Renal cortical epithelial cell (primary cell): ENCODE results near the gene HOXC9. TPM values are rescaled to one million over a fixed set of nuclear protein-coding genes. Genes with fewer than 3 reads are reported as not detected.

Source experiments
- DNase-seq: peaks from one replicate; pipeline ENCODE4 v3.0.0-alpha.2; 2011; ENCODE audit warnings: low read depth
- total RNA-seq: library from RNA; depleted of rRNA; stranded (reverse); fragments of >200 nt; gene quantifications from 2 replicates; pipeline ENCODE4 v1.2.3, GENCODE V29; 2014

Gene HOXC9
- total RNA-seq, 1 donor from 2014 or later = 6.5 TPM

DNA sequence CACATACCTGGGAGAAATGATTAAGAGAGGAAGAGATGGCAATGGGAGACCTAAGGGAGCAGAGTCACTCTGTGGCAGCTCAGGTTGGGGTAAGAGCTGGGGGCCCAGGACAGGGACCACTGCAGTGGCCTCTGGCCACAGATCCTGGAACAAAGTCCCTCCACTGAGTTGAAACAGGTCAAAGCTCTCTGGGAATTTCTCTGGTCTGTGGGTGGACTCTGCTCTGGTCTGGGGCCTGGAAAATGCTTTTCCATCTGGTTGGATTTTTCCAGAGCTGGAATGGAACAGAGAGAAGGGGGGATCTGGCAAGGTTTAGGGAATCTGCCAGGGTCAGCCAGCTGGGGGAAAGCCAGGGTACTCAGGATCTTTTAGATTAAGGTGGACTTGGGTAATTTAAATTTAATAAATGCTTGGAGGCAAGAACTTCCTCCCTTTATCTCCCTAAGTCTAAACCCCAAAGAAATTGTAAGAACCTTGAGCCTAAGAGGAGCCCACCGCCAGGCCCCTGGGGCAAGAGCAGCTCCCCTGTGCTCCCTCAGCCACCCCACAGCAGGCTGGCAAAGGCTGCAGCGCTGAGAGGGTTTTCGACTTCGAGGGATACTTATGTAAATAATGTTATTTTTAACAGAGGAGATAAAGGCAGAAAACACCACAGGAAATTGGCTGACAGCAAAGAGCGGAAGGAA, 11.3 kb upstream of the HOXC9 start:
- no peak for DNase-seq

DNA sequence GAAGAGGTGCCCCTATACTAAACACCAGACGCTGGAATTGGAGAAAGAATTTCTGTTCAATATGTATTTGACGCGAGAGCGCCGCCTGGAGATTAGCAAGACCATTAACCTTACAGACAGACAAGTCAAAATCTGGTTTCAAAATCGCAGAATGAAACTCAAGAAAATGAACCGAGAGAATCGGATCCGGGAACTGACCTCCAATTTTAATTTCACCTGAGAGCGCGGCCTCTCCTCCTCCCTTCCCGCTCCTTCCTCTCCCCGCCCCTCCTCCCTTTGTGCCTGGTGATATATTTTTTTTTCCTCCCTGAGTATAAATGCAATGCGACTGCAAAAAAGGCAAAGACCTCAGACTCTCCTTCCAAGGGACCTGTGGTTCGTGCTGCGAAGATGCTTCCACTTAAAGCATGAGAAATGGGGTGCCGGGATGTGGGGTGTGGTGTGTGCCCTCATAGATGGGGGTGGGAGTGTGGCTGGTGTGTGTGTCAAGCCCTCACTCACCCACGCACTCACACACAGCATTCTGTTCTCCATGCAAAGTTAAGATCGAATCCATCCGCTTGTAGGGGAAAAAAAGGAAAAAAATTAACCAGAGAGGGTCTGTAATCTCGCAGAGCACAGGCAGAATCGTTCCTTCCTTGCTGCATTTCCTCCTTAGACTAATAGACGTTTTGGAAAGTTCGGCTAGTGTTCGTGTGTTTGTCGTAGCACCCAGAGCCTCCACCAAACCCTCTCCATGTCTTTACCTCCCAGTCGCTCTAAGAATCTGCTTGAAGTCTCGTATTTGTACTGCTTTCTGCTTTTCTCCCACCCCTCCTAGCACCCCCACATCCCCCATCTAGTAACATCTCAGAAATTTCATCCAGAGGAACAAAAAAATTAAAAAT, 10.5 kb upstream of the HOXC9 start:
- peak; percentile 75 for DNase-seq

DNA sequence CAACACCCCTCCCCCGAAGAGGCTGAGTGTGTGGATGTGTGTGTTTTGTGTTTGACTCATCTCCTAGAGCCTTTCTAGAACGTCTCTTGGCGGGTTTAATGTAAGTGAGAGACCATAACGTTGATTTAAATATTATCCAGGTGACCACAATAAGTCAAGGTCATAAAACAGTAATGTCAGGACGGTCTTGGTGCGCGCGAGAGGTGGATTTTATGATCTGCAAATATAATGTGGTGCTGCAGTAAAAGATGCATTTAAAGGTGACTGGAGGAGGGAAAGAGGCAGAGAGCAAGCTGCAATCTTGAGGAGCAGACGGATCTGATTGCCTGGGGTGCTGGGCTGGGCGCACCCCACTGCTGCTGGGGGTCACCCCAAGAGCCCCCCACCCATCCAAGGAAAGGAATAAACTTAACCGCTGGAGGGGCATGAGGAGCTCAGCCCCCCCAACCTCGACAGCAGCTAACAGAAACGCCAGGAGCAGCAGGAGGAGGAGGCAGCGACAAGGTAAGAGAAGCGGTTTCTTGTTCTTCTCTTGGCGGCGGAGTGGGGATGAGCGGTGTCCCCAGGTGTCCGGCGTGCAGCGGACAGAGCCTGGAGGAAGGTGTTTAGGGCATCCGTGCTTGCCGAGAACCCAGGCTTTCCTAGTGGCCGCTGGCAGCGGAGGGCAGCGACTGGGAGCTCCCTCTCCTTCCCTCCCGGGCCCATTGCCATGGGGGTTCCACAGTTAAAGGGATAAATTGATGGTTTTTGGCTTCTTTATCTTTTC, 9.5 kb upstream of the HOXC9 start:
- peak; percentile 60 for DNase-seq

DNA sequence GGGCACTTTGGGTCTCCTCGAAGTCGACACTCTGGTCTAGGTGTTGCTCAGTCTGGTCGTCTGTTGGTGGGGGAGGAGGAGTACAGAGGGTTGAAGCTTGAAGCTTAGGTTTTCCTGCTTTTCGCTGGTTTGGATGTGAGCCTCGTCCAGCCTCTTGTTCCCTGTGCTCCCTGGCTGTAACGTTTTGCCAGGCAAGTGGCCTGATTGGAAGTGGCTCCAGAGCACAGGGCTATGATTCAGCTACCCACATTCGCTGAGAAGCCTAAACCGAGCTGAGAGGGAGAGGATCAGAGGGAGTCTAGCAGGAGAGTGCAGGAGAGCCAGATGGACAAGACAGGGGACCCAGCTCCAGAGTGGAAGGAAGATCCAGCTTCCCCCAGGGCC, 8.9 kb upstream of the HOXC9 start:
- peak; percentile 72 for DNase-seq

DNA sequence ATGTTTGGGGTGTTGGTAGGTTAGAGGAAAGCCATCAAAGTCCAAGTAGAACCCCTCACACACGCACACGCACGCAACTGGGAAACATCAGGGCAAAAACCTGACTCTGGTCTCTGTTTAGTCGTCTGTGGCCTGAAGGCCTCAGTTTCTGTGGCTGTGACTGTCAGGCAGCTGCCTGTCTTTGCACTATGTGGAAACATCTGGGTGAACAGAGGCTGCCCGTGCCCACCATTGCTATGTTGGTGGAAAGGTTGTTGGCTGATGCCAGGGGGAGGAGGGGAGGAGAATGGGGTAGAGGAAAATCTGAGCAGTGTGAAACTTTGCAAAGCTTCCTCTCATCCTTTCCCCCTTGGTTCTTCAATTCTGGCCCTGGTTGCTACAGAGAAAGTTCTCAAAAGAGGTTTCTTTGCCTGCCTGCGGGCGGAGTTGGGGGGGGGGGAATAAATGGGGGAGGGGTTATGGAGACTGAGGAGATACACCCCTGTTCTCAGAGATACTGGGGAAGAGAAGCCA, 7.5 kb upstream of the HOXC9 start:
- no peak for DNase-seq

DNA sequence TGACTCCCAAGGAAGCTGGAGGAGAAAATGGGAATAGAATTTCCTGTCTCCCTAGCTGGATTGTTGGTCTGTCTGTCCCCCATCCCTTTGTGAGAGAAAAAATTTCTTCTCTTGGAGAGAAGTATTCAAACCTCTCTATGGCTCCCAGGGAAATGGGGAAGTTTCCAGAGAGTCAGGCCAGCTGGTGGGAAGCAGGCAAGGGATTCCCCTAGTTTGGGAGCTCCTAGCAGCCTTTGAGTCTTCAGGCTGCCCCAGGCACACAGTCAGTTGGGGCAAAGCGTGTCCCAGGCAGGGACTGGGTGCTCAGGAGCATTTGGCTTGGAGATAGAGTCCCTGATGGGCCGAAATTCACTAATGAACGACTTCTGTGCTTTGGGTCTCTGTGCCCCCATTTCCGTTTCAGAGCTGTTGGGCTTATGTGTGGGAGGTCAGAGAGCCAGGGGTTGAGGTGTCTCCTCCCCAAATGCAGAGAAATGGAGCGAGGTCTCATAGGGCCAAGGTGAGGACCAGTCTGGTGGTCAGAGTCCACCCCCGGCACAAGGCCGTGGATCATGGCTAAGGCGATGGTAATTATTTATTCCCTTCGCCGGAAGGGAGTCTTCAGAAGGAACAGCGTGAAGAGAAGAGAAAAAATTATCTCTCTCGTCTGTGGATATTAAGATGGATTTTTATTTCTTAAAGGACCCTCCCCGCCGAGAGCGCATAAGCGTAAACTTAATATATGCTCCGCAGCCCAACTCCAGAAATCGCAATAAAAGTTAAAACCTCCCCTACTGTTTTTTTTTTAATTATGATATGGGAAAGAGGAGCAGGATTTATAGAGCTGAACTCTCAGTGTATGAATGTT, 6.6 kb upstream of the HOXC9 start:
- DNase-seq = no peak

DNA sequence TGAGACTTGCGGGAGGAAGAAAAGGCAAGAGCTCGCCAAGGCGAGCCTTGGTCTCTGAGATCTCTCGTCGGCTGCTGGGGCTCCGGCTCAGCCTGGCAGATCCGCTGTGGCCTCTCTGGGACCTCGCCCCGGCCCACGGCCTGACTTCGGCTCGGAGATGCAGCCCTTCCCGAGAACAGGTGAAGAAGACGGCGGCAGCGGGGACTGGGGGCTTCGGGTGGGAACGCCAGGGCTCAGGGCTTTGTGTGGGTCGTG, 6.0 kb upstream of the HOXC9 start:
- DNase-seq = no peak

DNA sequence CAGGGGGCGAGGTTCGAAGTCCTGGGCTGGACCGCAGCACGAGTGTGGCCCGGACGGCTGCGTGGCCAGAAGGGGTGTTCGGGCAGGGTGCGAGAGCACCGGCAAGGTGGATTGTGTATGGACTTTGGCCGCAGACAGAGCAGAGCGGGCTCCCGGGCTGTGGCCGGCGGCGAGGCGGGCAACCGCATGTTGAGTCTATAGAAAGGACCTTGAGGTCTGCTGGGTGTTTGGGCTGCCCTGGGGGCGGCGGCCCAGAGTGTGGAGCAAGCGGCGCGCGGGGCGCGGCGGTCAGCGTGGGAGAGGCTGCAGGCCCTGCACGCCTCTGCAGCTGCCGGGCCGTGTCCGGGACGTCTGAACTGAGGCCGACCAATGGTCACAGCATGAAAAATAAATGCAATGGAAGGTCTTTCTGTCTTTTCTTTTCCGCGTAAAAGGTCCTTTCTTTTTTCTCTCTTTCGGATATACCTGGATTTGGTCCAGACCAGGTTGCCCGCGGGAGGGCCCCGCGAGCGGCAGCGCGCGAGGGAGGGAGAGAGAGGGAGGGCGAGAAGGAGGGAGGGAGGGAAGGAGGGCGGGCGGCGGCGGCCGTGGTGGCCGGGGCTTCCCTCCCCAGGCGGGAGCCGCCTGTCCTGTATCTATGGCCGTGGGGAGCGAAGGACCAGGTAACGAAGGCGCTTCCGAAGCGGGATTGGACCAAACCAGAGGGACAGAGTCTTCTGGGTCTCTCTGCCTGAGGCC, 5.5 kb upstream of the HOXC9 start:
- no peak for DNase-seq

DNA sequence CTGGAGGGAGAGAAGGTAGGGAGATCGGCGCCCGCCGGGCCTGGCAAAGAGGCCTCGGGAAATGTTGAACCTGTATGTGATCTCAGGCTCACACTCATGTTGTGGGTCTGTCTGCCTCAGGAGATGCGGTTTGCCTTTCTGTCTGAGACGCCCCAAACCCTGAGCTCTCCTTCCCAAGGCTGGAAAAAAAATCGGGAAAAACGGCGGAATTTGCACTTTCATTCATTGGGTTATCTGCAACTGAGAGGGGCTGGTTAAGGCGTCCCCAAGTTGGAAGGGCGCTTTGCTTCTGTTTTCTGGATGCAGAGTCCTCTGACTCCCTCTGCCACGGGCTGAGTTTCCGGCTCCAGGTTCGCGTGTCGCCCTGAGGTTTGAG, 5.0 kb upstream of the HOXC9 start:
- DNase-seq = no peak

DNA sequence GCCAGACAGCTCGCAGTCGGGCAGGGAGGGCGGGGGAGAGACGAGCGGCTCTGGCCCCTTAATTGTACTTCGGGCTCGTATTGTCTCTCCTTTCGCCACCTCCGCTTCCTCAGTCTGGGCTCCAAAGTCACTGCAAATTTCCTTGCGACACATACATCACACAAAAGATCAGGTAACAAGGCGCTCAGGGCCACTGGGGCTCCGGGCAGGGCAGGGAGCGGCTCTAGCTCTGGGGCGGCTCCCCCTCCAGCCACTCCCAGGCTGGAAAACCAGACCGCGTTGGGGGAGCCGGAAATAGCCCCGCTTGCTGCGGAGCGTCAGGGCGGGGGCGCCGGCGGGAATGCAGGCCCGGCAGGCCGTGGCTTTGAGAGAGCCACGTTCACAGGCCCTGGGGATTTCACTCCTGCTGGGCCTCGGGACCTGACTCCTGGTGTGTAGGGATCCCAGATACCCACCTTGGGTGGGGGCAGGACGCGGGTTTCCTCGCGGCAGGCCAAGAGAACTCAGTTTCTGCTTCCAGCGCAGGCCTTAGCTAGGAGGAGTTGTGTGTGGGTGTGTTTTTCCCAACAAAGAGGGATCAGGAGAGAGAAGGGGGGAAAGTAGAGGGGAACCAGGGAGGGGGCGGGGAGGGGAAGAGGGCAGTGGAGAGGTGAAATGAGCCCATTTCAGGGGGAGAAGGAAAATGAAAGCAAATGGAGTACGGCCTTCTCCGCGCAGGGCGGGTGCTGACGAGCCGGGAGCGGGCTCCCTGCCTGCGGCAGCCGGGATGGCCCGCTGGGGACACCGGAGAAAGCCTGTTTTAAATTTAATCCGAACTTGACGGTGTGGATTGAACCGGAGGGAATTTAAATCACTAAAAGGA, 4.4 kb upstream of the HOXC9 start:
- DNase-seq = no peak

DNA sequence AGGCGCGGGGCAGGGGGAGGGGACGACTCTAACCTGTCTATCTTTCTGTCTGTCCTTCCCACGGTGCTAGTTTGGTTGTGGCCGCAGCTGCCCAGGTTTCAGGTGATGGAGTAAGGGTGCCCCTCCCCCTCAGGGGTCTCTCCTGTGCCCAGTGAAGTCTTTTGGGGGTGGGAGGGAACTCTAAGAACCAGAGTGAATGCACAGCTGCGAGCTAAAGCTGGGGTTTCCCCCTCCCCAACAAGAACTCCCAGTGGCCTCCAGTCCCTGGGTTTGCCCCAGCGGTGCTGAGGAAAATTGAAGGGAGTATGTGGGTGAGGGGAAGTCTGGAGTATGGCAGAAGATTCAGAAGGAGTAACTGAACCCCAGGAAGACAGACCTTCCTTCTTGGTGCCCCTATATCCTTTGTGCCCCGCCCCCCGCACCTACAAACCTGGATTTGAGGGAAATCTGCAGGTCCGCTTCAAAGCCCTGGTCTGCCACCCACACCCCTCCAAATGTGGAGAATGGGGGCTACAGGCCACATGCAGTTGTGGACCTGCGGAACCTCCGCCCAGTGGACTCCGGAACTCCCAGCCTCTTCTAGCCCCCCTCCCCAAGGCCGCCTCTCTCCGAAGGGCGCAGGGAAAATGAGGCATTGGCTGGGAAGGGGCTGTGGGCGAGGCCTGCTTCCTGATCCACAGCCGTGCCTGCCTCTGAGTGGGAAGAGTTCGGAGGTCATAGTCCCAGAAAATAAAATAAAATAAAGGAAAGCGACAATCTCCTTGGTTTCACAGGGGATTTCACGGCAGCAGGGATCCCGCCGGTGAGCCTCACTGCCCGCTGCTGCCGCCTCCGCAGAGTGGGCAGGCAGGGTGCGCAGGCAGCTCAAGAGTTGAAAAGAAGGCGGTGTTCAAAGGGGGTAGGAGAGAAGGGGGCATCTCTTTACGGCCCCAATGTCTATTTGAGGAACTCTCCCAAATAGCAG, 3.4 kb upstream of the HOXC9 start:
- DNase-seq = no peak

DNA sequence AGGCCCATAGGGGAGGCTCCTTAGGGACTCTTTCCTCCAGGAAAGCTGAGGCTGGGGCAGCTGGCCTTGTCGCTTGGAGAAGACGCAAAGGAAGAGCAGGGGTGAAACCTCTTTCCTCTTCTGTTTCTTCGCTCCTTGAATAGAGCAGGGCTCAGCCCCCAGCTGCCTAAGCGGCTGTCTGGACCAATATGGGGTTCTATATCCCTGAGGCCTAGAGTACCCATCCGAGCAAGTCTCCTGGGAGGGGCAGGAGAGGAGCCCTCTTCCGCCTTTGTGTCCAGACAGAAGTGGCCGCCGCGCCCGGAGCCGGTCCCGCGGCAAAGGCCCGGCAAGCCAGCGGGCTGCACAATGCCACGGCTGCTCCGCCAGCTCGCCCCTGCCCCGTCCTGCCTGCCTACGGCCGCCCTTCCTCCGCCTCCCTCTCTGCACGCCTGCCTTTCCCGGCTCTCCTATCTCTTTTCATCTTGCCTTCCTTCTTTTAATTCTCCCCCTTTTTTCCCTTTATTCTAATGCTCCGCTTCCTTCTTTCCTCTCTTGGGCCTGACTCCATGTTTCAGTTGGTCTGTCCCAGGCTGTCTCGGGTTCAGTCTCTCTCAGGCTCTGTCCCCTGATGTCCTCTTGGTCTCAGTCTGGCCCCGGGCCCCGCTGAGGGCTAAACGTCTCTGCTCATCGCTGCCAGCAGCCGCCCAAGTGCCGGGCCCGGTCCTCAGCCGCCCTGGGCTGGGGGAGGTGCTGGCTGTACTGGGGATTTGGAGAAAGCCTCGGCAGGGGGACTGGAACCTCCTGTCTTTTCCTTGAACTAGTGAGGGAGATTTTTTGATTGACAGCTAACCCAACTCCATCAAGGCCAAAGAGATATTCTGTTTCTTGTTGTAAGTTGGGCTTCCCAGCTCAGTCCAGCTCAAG, 2.5 kb upstream of the HOXC9 start:
- DNase-seq = no peak

DNA sequence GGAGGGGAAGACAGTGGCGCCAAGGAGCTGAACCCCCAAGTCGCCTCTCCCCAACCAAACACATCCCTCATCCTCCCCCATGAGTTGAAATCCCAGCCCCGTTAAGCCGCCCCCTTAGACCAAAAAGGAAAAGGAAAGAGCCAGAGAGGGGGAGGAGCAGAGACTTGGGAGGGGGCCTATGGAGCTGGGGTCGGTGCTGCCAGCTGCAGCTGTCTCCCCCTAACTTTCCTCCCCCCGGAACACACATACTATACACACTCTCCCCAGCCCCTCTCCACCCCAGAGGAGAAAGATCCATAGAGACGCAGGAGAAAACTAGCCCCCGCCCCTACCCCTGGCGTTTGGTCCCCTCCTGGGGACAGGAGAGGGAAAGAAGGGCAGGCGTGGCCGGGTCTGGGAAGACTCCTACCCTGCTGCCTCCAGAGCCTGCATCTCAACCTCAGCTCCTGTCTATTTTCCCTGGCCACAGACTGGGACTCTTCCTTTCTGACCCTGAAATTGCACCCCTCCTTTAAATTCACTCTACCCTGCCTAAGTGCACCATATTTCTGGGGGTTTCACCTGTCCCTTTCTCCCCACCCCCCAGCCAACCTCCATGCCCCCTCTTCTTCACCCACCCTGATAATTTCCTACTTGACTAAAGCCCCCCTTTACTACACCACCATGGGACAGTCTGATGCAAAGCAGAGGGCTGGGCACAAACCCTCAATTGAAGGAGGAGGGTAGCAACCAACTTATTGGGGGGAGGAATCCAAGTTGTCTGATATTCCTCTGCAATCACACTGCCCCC, 1.7 kb upstream of the HOXC9 start:
- DNase-seq = no peak

DNA sequence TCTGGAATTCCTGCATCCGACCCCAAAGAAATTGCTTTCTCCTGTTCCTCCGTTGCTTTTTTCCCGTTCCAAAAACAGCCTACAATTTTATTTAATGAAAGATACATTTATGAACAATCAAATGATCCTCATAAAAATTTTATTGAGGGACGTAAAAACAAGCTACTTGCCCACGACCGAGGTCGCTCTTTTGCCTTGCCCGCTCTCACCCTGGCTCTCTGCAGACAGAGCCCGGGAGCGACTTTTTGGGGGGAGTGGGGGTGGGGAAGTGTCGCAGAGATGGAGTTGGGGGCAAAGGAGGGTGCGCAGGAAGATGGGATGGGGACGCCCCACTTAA, 1.1 kb upstream of the HOXC9 start:
- DNase-seq = no peak

DNA sequence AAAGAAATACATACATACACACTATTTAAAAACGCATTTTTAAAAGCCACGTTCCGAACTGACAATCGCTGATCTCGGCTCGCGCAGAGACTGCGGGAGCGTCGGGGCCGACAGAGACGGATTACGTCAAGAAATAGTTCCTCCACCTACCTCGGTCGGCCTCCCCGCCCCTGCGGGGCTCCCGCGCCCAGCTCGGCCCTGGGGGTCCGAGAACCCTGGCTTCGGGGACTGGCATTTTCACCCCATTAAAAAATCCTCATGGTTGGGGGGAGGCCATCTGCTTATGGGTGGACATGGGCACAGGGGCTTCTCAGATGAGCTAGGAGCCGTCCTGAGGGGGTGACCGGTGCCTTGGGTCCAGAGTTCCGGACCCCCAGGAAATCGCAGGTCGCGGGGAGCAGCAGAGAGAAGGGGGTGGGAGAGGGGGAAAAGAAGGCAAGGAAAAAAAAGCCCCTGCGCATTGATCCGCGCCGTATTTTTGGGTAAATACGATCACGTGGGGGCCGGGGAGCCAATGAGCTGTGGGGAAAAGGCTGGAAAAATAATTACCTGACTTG, 324 bp upstream of the HOXC9 start:
- DNase-seq = no peak

DNA sequence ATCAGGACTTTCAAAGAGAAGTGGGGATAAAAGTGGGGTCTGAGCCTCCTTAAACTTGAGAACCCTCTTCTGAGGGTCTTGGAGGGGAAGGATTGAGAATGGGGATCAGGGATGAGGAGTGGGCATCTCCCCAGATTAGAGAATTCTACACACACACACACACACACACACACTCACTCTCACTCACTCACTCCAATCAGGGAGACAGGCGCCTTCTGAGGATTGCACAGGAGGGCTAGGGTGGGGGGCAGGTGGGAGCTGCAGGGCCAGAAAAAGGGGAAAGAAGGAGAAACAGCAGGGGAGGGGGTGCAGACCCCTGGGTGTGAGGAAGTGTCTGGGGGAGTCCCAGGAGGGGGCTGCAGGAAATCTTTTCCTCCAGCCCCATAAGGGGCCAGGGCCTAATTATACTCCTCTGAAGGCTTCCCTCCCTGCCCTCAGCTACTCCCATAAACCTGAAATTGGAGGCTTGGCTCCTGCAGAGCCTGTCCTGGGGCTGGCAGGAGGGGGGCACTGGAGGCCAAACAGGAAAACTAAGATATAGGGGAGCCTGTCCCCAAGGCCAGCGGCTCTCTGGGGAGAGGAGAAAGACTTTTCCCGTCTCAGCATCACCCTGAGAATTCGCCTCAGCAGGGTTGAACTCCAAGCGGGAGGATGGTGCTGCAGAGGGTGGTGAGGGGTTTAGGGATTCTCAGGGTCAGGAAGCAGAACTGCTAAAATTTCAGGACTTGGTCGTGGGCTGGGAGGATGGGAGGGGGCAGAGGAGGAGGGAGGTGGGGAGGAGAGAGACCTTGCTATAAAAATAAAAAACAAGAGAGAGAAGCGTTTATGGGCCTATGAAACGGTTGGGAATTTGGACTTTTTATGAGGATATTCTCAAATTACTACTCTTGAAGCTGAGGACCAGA, 1.6 kb downstream of the HOXC9 start:
- DNase-seq = no peak
